ENCODE data around the gene ZFPM1.

ZFPM1 gene

GRCh38 chr16:88452482-88453216 is 431 bp upstream of the ZFPM1 start:
- peak; percentile 97 for DNase-seq

- DNase-seq: peak; percentile 62
Observed at GRCh38 chr16:88453611-88454522, 787 bp downstream of the ZFPM1 start.

- DNase-seq: peak; percentile 50
Observed at GRCh38 chr16:88454523-88454947, 1.5 kb downstream of the ZFPM1 start.

- DNase-seq: peak; percentile 89
Observed at GRCh38 chr16:88455610-88456355, 2.7 kb downstream of the ZFPM1 start.

GRCh38 chr16:88456356-88457292 is 3.5 kb downstream of the ZFPM1 start:
- peak; percentile 38 for DNase-seq

GRCh38 chr16:88458039-88458772 is 5.1 kb downstream of the ZFPM1 start:
- peak; percentile 96 for DNase-seq

- DNase-seq: peak; percentile 23
Observed at GRCh38 chr16:88458773-88459235, 5.7 kb downstream of the ZFPM1 start.

- peak; percentile 55 for DNase-seq
Observed at GRCh38 chr16:88459366-88460073, 6.4 kb downstream of the ZFPM1 start.

- peak; percentile 60 for DNase-seq
Observed at GRCh38 chr16:88460496-88461330, 7.6 kb downstream of the ZFPM1 start.

- peak; percentile 89 for DNase-seq
Observed at GRCh38 chr16:88461331-88462269, 8.5 kb downstream of the ZFPM1 start.

- peak; percentile 46 for DNase-seq
Observed at GRCh38 chr16:88462396-88462795, 9.3 kb downstream of the ZFPM1 start.

- no peak for DNase-seq
Observed at GRCh38 chr16:88463411-88463810, 10.3 kb downstream of the ZFPM1 start.

GRCh38 chr16:88464447-88465318 is 11.6 kb downstream of the ZFPM1 start:
- DNase-seq: peak; percentile 81

GRCh38 chr16:88465387-88465983 is 12.4 kb downstream of the ZFPM1 start:
- peak; percentile 21 for DNase-seq

- peak; percentile 79 for DNase-seq
Observed at GRCh38 chr16:88466175-88466862, 13.2 kb downstream of the ZFPM1 start.

GRCh38 chr16:88466949-88467348 is 13.9 kb downstream of the ZFPM1 start:
- no peak for DNase-seq
